ENCODE data around the gene CCN5. TPM values are rescaled to one million over a fixed set of nuclear protein-coding genes. Genes with fewer than 3 reads are reported as not detected.

Gene CCN5
- total and polyA plus RNA-seq, 2 of the 8 experiments (the other 6 are each of a cell fraction or from before 2014, with no cell fraction given), result not detected

DNA sequence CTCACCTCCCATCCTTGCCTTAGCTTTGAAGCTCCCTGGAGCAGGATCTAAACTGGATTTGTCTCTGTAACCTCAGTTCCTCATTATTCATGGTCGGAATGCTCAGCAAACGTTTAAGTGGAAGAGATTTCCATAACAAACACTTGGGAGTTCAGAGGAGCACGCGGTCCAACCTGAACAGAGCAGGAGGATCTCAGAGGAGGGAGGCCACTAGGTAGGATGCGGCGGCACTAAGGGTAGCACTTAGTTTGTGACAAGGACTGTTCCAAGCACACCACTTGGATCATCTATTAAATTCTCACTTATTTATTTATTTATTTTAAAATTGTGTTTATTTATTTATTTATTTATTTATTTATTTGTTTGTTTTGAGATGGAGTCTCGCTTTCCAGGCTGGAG, 13.3 kb upstream of the CCN5 start:
- no peaks in the 10 kb centered on the region for H4K20me1 ChIP-seq (replicated peaks in 1 of 2; ENCODE audit: control insufficient read depth in 1 of 2, insufficient read depth in 2 of 2, low read length in 2 of 2)
- H3K18ac ChIP-seq (ENCODE audit: extremely low read depth, low read length), result peak overlapping the region; percentile 48; the same call in 1 of the 2 replicates
- no peaks in the 10 kb centered on the region; the same call in 1 of the 2 replicates for H3K23me2 ChIP-seq (ENCODE audit: low read depth, low read length)
- H2BK120ac ChIP-seq (replicated peaks; ENCODE audit: low read depth, low read length), result no peak overlapping the region
- H2AFZ ChIP-seq (ENCODE audit: low read length), result no peak overlapping the region
- no peak overlapping the region for H3K23ac ChIP-seq (ENCODE audit: insufficient read length)
- H4K5ac ChIP-seq (ENCODE audit: insufficient read length, low read depth, low read length), result no peak overlapping the region
- H4K8ac ChIP-seq (ENCODE audit: extremely low read depth, insufficient read depth, low read length), result no peak overlapping the region
- no peak overlapping the region for H4K91ac ChIP-seq (replicated peaks; ENCODE audit: insufficient read length, low read length)
- POLR2A ChIA-PET (ENCODE audit: partially characterized antibody), result interaction anchor here (0.5 to 1.3 kb wide), 4 partner anchors 10 to 1216 kb away, joined by 3 to 6 read pairs (median 4); partner anchors contain the start of gene CCN5
- 0 out of 2 replicates have a peak overlapping the region, but pooled peaks have one; percentile 26 for H2BK20ac ChIP-seq (ENCODE audit: low read length)
- CTCF ChIA-PET (ENCODE audit: partially characterized antibody), result interaction anchor here (1.3 to 8.6 kb wide), 4 partner anchors 9 to 22 kb away, joined by 3 to 180 read pairs (median 39); partner anchors contain the start of gene CCN5
- H2AK5ac ChIP-seq (ENCODE audit: low read depth, low read length), result no peak overlapping the region; the same call in 1 of the 2 replicates
- H3K4me2 ChIP-seq (ENCODE audit: insufficient read depth in 1 of 2, low read depth in 2 of 2, low read length in 2 of 2), result peak overlapping the region; percentile 16 to 30; a peak in 2 of 4 replicates
- H3K27ac ChIP-seq (ENCODE audit: low read depth, low read length), result no peak overlapping the region
- H3K79me1 ChIP-seq (ENCODE audit: low read depth, low read length), result no peaks in the 10 kb centered on the region
- H2BK12ac ChIP-seq (ENCODE audit: low read depth, low read length), result no peak overlapping the region
- H3K4me1 ChIP-seq (replicated peaks in 1 of 4; ENCODE audit: control insufficient read depth in 3 of 4, insufficient read depth in 4 of 4, low read length in 3 of 4), result peaks cover 0 to 14% (median 10%) of the 10 kb centered on the region in 4 experiments; a peak in 6 of 7 replicates
- 0 out of 2 replicates have a peak overlapping the region, but pooled peaks have one; percentile 85 for H2BK15ac ChIP-seq (ENCODE audit: low read length)
- H3K79me2 ChIP-seq (ENCODE audit: control insufficient read depth in 1 of 2, insufficient read depth in 2 of 2, low read length in 2 of 2), result no peaks in the 10 kb centered on the region
- FAIRE-seq (no peak), DNase-seq (ENCODE audit: low read depth in 1 of 2, low spot score in 2 of 2) (no peak)
- 71% methylated on average over 7 of the region's 7 CpGs; no CpG with 5 or more reads in 1 of the 2 experiments for WGBS, 2 experiments (ENCODE audit: extremely low coverage in 1 of 2, insufficient coverage in 1 of 2, insufficient read length in 1 of 2, insufficient replicate concordance in 2 of 2, low coverage in 1 of 2, low lambda C conversion rate in 2 of 2, missing lambda C conversion rate in 1 of 2)
- H3K4ac ChIP-seq (replicated peaks; ENCODE audit: insufficient read length, low read depth, low read length), result no peak overlapping the region
- no peak overlapping the region for H3K9ac ChIP-seq (replicated peaks in 1 of 4; ENCODE audit: extremely low read depth in 1 of 4, low read depth in 3 of 4, low read length in 3 of 4)
- H3K36me3 ChIP-seq (ENCODE audit: control insufficient read depth in 2 of 4, insufficient read depth in 4 of 4, low read length in 3 of 4), result no peaks in the 10 kb centered on the region
- H2BK5ac ChIP-seq (ENCODE audit: low read depth, low read length), result 0 out of 2 replicates have a peak overlapping the region, but pooled peaks have one; percentile 17
- H3K14ac ChIP-seq (ENCODE audit: insufficient read length), result no peak overlapping the region
- H3K9me3 ChIP-seq (ENCODE audit: insufficient read depth in 2 of 2, low read depth in 1 of 2, low read length in 1 of 2), result no peaks in the 10 kb centered on the region
- no peak overlapping the region for H3K4me3 ChIP-seq (ENCODE audit: extremely low read depth in 1 of 4, insufficient read depth in 2 of 4, low read depth in 3 of 4, low read length in 4 of 4)
- no peaks in the 10 kb centered on the region for H3K27me3 ChIP-seq (replicated peaks in 1 of 4; ENCODE audit: control insufficient read depth in 3 of 4, extremely low read depth in 1 of 4, insufficient read depth in 3 of 4, low read length in 3 of 4)
- TF ChIP-seq CHD2 (IDR thresholded peaks at IDR 0.05; ENCODE audit: low read length) (no peak), SIRT6 (IDR thresholded peaks at IDR 0.05; ENCODE audit: low read length) (no peak)
- TF ChIP-seq, protein P1, sequence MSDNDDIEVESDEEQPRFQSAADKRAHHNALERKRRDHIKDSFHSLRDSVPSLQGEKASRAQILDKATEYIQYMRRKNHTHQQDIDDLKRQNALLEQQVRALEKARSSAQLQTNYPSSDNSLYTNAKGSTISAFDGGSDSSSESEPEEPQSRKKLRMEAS (IDR thresholded peaks at IDR 0.05), result 0 out of 2 replicates have a peak, but pooled peaks have one; percentile 19
- no peak overlapping the region for H3K56ac ChIP-seq (replicated peaks; ENCODE audit: insufficient read length, low read depth, low read length)

Measured in H1 (cell line).